ENCODE results near the gene SLC16A10.

SLC16A10 gene

GRCh38 chr6:111222341-111222740 is 135.0 kb downstream of the SLC16A10 start:
- no peak for TF ChIP-seq FOXM1 (IDR thresholded peaks at IDR 0.05; ENCODE audit: borderline replicate concordance, low read depth)
- TF ChIP-seq CEBPB (IDR thresholded peaks at IDR 0.05) = no peak
- TF ChIP-seq, protein P1, sequence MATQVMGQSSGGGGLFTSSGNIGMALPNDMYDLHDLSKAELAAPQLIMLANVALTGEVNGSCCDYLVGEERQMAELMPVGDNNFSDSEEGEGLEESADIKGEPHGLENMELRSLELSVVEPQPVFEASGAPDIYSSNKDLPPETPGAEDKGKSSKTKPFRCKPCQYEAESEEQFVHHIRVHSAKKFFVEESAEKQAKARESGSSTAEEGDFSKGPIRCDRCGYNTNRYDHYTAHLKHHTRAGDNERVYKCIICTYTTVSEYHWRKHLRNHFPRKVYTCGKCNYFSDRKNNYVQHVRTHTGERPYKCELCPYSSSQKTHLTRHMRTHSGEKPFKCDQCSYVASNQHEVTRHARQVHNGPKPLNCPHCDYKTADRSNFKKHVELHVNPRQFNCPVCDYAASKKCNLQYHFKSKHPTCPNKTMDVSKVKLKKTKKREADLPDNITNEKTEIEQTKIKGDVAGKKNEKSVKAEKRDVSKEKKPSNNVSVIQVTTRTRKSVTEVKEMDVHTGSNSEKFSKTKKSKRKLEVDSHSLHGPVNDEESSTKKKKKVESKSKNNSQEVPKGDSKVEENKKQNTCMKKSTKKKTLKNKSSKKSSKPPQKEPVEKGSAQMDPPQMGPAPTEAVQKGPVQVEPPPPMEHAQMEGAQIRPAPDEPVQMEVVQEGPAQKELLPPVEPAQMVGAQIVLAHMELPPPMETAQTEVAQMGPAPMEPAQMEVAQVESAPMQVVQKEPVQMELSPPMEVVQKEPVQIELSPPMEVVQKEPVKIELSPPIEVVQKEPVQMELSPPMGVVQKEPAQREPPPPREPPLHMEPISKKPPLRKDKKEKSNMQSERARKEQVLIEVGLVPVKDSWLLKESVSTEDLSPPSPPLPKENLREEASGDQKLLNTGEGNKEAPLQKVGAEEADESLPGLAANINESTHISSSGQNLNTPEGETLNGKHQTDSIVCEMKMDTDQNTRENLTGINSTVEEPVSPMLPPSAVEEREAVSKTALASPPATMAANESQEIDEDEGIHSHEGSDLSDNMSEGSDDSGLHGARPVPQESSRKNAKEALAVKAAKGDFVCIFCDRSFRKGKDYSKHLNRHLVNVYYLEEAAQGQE (IDR thresholded peaks at IDR 0.05; ENCODE audit: low read depth) = no peak
- TF ChIP-seq EGR1 (IDR thresholded peaks at IDR 0.05) = no peak
- no peak for TF ChIP-seq ZBTB7A (IDR thresholded peaks at IDR 0.05; ENCODE audit: low read depth)
- no peak for TF ChIP-seq TCF12 (IDR thresholded peaks at IDR 0.05; ENCODE audit: low read depth)
- TF ChIP-seq YY1 (IDR thresholded peaks at IDR 0.05; ENCODE audit: low read depth) = no peak
- no peak for TF ChIP-seq EP300 (IDR thresholded peaks at IDR 0.05; ENCODE audit: borderline replicate concordance)
- TF ChIP-seq CREB1 (IDR thresholded peaks at IDR 0.05; ENCODE audit: low read depth) = no peak
- TF ChIP-seq, protein P2, sequence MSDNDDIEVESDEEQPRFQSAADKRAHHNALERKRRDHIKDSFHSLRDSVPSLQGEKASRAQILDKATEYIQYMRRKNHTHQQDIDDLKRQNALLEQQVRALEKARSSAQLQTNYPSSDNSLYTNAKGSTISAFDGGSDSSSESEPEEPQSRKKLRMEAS (IDR thresholded peaks at IDR 0.05) = no peak
- TF ChIP-seq NFIC (IDR thresholded peaks at IDR 0.05) = no peak
- TF ChIP-seq, protein P3, sequence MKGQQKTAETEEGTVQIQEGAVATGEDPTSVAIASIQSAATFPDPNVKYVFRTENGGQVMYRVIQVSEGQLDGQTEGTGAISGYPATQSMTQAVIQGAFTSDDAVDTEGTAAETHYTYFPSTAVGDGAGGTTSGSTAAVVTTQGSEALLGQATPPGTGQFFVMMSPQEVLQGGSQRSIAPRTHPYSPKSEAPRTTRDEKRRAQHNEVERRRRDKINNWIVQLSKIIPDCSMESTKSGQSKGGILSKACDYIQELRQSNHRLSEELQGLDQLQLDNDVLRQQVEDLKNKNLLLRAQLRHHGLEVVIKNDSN (IDR thresholded peaks at IDR 0.05) = no peak
- no peak for TF ChIP-seq TAF1 (IDR thresholded peaks at IDR 0.05; ENCODE audit: low read depth)
- TF ChIP-seq TEAD4 (IDR thresholded peaks at IDR 0.05) = no peak
- no peak for TF ChIP-seq RAD21 (IDR thresholded peaks at IDR 0.05; ENCODE audit: low read depth)

DNA sequence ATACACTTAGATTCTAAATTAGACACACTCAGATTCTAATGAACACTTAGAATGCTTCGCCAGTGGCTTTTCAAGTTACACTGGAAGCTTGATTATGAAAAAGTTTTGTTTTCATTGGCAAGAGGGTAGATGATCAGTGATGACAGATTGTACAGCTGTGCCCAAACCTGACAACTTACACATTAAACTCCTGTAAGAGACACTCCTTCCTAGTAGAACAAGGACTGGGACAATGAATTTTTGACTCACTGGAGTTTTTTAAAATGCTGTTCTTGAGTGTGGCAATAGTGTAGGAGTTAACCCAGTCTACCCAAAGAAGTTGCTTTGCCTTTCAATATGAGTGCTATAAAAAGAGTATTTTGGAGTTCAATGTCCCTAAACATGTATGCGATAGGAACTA is 140.8 kb downstream of the SLC16A10 start:
- TF ChIP-seq NFIC (IDR thresholded peaks at IDR 0.05) = no peak
- no peak for TF ChIP-seq TCF12 (IDR thresholded peaks at IDR 0.05; ENCODE audit: low read depth)
- TF ChIP-seq TEAD4 (IDR thresholded peaks at IDR 0.05) = no peak
- TF ChIP-seq, protein P1 (IDR thresholded peaks at IDR 0.05; ENCODE audit: low read depth) = no peak
- no peak for TF ChIP-seq CEBPB (IDR thresholded peaks at IDR 0.05)
- TF ChIP-seq EGR1 (IDR thresholded peaks at IDR 0.05) = no peak
- TF ChIP-seq FOXM1 (IDR thresholded peaks at IDR 0.05; ENCODE audit: borderline replicate concordance, low read depth) = no peak
- TF ChIP-seq, protein P2 (IDR thresholded peaks at IDR 0.05) = no peak
- TF ChIP-seq, protein P3 (IDR thresholded peaks at IDR 0.05) = no peak
- TF ChIP-seq TAF1 (IDR thresholded peaks at IDR 0.05; ENCODE audit: low read depth) = no peak
- no peak for TF ChIP-seq RAD21 (IDR thresholded peaks at IDR 0.05; ENCODE audit: low read depth)
- TF ChIP-seq EP300 (IDR thresholded peaks at IDR 0.05; ENCODE audit: borderline replicate concordance) = no peak
- no peak for TF ChIP-seq CREB1 (IDR thresholded peaks at IDR 0.05; ENCODE audit: low read depth)
- TF ChIP-seq YY1 (IDR thresholded peaks at IDR 0.05; ENCODE audit: low read depth) = no peak
- no peak for TF ChIP-seq ZBTB7A (IDR thresholded peaks at IDR 0.05; ENCODE audit: low read depth)

- TF ChIP-seq YY1 (IDR thresholded peaks at IDR 0.05; ENCODE audit: low read depth) = no peak
- TF ChIP-seq, protein P1 (IDR thresholded peaks at IDR 0.05; ENCODE audit: low read depth) = no peak
- no peak for TF ChIP-seq NFIC (IDR thresholded peaks at IDR 0.05)
- no peak for TF ChIP-seq EP300 (IDR thresholded peaks at IDR 0.05; ENCODE audit: borderline replicate concordance)
- no peak for TF ChIP-seq CEBPB (IDR thresholded peaks at IDR 0.05)
- no peak for TF ChIP-seq RAD21 (IDR thresholded peaks at IDR 0.05; ENCODE audit: low read depth)
- TF ChIP-seq, protein P3 (IDR thresholded peaks at IDR 0.05) = no peak
- TF ChIP-seq TEAD4 (IDR thresholded peaks at IDR 0.05) = no peak
- TF ChIP-seq, protein P2 (IDR thresholded peaks at IDR 0.05) = no peak
- TF ChIP-seq TAF1 (IDR thresholded peaks at IDR 0.05; ENCODE audit: low read depth) = no peak
Measured at GRCh38 chr6:111230351-111231089, 143.2 kb downstream of the SLC16A10 start.

All from Ishikawa (cell line).